Endothelial cell of coronary artery (primary cell): ENCODE measurements around the gene ELP2. TPM values are rescaled to one million over a fixed set of nuclear protein-coding genes. Genes with fewer than 3 reads are reported as not detected.

Source experiments
- total RNA-seq: library from RNA; depleted of rRNA; stranded (reverse); fragments of >200 nt; gene quantifications from 2 replicates; pipeline ENCODE4 v1.2.3, GENCODE V29; 2014

The ELP2 gene
- 117 and 142 TPM in 2 replicates for total RNA-seq

GRCh38 chr18:36129300-36130038 lies at the start of gene ELP2, which contains the start of gene SLC39A6:
ELP2 (plus strand) TSS chr18:36129899; CDS start chr18:36129934, 35 bp downstream.
SLC39A6 (minus strand) TSS chr18:36129340; CDS start chr18:36127007, 2,333 bp downstream.

GRCh38 chr18:36187193-36187825 lies 57.6 kb downstream of the ELP2 start, which contains the start of gene MOCOS:
MOCOS (plus strand) TSS chr18:36187497; CDS start chr18:36187540, 43 bp downstream.

Other genes starting within 250 kb of the ELP2 start
- gene RPRD1A, start 62.3 kb upstream of the ELP2 start, total RNA-seq = 48.9 and 51.6 TPM in 2 replicates
- gene SLC39A6, start 559 bp upstream of the ELP2 start, total RNA-seq = 19.9 and 46.8 TPM in 2 replicates
- gene MOCOS, start 57.6 kb downstream of the ELP2 start, total RNA-seq = 0.63 and 1.6 TPM in 2 replicates
- gene FHOD3, start 167.8 kb downstream of the ELP2 start, total RNA-seq = 0.94 and 4.0 TPM in 2 replicates